Erythroblast (primary cell): ENCODE results near the gene ZNRF1.

Experiments
- GATA1 ChIP-seq: IDR thresholded peaks from 2 replicates; pipeline ENCODE4 v1.6.1; 2011; ENCODE audit warnings: low read depth, mild to moderate bottlenecking, control low read depth, low read length, moderate library complexity
- POLR2A ChIP-seq: IDR thresholded peaks from 2 replicates; pipeline ENCODE4 v1.6.1; 2011; ENCODE audit warnings: mild to moderate bottlenecking, low read length

DNA sequence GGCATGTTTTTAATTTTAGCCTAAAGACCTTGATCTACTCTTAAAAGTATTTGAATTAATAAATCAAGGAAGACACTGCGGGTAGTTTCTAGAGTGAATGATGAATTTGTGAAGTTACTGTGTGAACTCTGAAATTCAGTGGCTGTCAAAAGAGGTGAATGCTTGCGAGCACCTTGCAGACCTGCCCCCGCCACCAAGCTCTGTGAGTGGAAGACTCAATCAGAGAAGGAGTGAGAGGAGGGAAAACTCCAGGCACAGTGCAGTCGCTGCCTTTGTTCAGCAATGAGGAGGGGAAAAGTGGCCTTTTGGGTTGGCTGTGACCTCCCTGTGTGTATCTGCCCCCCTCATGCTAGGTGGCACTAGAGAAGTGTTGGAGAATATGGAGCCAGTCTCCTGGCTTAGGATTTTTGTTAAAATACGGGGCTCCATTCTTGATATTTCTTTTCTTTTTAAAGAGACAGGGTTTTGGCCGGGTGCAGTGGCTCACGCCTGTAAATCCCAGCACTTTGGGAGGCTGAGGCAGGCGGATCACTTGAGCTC is 64.8 kb downstream of the ZNRF1 start:
- TF ChIP-seq POLR2A (no peak), GATA1 (no peak)
